GF-D8 (cell line): ENCODE data around the gene MYO5C.

Experiments used
- DNase-seq: peaks from one replicate; lab custom pipeline; 2025; lab: John Stamatoyannopoulos, UW

The MYO5C gene, protein sequence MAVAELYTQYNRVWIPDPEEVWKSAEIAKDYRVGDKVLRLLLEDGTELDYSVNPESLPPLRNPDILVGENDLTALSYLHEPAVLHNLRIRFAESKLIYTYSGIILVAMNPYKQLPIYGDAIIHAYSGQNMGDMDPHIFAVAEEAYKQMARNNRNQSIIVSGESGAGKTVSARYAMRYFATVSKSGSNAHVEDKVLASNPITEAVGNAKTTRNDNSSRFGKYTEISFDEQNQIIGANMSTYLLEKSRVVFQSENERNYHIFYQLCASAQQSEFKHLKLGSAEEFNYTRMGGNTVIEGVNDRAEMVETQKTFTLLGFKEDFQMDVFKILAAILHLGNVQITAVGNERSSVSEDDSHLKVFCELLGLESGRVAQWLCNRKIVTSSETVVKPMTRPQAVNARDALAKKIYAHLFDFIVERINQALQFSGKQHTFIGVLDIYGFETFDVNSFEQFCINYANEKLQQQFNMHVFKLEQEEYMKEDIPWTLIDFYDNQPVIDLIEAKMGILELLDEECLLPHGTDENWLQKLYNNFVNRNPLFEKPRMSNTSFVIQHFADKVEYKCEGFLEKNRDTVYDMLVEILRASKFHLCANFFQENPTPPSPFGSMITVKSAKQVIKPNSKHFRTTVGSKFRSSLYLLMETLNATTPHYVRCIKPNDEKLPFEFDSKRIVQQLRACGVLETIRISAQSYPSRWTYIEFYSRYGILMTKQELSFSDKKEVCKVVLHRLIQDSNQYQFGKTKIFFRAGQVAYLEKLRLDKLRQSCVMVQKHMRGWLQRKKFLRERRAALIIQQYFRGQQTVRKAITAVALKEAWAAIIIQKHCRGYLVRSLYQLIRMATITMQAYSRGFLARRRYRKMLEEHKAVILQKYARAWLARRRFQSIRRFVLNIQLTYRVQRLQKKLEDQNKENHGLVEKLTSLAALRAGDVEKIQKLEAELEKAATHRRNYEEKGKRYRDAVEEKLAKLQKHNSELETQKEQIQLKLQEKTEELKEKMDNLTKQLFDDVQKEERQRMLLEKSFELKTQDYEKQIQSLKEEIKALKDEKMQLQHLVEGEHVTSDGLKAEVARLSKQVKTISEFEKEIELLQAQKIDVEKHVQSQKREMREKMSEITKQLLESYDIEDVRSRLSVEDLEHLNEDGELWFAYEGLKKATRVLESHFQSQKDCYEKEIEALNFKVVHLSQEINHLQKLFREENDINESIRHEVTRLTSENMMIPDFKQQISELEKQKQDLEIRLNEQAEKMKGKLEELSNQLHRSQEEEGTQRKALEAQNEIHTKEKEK (N-terminal part only)

DNA sequence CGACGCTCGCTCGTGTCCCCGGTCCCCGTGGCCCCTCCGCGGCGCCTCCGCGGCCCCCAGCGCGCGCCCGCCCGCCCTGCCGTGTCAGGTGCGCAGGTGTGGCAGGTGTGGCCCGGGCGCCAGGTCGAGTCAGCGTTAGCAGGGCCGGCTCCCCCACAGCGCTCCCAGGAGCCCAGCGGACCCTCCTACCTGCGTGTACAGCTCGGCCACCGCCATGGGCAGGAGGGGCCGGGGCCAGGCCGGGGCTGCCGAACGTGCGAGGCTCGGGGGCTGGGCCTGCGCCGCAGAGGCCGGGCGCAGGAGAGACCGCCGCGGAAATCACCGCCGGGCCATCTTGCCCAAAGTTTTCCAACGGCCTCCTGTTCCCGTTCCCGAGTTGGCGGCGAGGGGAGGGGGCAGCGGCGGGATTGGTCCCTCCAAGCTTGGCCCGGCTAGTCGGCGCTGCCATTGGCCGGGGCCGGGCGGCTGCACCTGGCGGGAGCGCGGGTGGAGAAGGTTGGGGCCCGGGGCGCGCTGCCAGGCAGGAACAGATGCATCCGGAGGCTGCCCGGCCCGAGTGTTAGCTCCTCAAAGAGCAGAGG, at the start of gene MYO5C:
Gene MYO5C (minus strand): TSS at position 384 of the 581 bp plus-strand sequence. CDS start 168 bp downstream, at position 216.
- DNase-seq, result no peak

DNA sequence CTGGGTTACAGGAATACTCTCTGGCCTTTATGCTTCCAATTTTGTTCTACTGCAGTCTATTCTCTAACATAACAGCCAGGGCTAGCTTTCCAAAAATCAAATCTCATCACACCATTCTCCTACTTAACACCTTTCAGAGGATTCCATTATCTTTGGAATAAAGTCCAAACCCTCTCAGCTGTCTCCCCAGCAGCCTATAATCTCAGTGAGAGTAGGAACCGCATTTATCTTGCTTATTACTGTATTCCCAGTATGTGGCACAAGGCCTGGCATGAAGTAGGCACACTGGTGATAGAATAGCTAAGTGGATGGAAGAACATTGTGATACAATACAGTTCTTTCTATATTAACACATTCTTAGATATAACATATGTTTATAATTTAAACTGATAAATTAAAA, 49.0 kb upstream of the MYO5C start:
- no peak for DNase-seq

GRCh38 chr15:52343831-52344230, 48.2 kb upstream of the MYO5C start:
- DNase-seq, result no peak

- DNase-seq, result no peak
These were observed 44.5 kb upstream of the MYO5C start for GRCh38 chr15:52340093-52340492.

GRCh38 chr15:52338891-52339290, 43.3 kb upstream of the MYO5C start:
- DNase-seq, result no peak

- no peak for DNase-seq
These were observed 42.5 kb upstream of the MYO5C start for GRCh38 chr15:52338058-52338457.

DNA sequence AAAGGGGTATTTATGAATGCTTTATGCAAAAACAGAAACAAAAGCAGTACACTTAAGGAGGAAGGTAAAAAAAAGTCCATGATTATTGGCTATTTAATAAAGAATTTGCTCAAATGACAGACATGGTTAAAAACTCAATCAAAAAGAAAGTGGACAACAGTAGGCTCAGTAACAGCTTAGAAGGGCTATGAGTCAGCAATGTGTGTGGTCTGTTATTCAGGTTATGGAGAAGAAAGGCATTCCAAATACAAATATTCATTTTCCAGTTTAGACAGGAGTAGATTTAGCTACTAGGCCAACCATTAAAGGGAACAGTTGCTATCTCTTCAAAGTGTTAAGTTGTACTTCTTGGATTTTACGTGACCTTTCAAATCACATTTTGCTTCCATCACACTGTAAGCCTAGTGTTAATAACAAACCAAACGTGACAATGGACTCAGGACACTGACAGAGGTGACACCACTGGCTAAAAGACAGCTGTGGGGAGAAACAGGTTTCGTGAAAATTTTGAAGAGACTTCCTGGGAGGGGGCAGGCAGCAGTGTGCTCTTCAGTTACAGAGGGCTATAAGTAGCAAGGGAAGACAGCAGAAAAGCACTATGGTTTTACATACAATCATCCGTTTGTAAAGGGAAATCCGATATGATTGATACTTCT, 41.7 kb upstream of the MYO5C start:
- no peak for DNase-seq

DNA sequence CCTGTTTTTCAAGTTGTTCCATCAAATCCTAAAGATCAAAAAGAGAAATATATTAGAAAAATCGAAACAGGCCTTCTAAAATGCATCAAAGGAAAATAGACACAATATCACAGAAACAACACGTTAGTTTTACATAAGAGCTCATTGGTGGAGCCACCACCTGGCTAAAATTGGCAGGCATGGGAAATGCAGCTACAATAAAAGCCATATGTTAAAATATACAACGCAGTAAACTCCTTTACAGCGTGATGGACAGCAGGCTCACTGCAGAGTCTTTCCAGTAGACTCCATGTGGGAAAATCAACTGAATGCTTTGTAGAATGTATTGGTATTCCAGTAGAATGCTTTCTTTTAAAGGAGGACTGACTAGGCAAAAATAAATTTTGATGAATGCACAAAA, 40.9 kb upstream of the MYO5C start:
- DNase-seq, result no peak

DNA sequence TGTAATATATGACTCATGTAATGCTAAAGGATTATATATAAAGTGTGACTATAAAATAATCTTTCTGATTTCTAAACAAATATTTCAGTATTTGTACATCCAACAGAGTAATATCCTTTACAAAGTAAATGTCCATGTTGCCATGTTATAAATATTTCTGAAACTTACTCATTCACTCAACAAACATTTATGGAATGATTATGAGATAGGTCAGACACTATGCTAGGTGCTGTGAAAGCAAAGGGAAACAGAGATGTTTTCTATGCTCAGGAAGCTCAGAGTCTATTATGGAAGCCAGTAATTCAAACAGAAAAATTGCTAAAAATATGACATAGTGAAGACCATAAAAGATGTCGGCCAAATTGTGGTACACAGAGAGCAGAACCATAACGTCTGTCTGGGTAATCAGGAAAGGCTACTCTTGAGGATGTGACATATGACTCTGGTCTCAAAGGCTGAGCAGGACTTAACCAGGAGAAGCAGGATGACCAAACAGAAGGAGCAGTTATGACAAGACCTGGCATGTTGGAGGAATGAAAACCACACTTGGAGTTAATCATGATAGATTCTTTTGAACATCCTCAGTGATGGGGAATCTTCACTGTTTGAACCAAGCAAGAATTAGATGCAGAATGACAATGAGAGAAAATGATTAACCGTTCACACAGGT, 39.0 kb upstream of the MYO5C start:
- no peak for DNase-seq

GRCh38 chr15:52331490-52332240, 36.1 kb upstream of the MYO5C start:
- peak; percentile 19 for DNase-seq

DNA sequence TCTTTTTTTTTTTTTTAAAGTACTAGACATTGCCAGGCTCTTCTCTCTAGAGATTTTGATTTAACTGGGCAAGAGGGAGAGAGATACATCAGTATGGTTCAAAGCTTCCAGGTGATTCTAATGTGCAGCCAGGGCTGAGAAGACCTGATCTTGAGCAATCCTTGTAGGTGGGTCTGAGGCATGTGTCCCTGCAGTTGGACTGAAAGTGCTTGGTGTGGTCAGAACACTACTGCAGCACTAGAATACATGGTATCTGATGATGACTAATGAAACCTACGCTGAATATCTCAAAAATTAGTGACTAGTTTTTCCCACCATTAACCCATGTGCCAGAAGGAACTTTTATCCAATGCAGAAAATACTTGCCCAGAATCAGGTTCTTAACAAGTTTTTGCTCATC, 34.4 kb upstream of the MYO5C start:
- no peak for DNase-seq

GRCh38 chr15:52329150-52329549, 33.5 kb upstream of the MYO5C start:
- DNase-seq, result no peak

DNA sequence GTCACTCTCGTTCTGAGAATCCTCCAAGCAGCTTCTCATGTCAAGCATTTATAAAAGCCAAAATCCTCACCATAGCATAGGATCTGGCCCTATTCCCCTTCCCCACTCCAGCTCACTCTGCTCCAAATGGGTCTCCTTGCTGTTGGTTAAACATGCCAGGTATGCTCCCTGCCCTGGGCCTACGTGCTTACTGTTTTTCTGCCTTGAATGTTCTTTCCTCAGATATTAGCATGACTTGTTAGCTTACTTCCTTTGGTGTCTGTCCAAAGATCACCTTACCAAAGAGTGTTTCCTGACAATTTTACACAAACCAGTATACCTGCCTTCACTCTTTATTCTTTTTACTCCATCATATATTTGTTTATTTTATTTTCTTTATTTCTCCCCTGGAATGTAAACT, 33.1 kb upstream of the MYO5C start:
- DNase-seq, result no peak

DNA sequence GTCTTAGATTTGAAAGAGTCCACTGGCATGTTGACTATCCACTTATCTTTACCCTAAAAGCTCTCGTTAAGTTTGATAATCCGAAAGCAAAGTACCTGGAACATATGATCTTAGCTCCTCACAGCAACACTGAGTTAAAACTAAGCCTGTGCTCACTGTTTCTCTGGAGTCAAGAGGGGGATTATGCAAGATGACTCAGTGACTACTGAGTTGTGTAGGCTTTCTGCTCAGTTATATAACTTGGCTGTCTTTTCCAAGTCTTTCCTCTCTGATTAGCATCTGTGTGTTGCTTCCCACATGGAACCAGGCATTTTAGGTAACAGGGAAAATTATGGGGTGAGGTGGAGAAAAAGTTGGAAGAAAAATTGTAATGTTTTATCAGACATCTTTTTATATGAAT, 31.2 kb upstream of the MYO5C start:
- no peak for DNase-seq

- no peak for DNase-seq
These were observed 28.5 kb upstream of the MYO5C start for GRCh38 chr15:52324109-52324508.

- no peak for DNase-seq
These were observed 23.3 kb upstream of the MYO5C start for GRCh38 chr15:52318729-52319500.

GRCh38 chr15:52317688-52318087, 22.1 kb upstream of the MYO5C start:
- DNase-seq, result no peak

- no peak for DNase-seq
These were observed 21.4 kb upstream of the MYO5C start for GRCh38 chr15:52317022-52317421.

DNA sequence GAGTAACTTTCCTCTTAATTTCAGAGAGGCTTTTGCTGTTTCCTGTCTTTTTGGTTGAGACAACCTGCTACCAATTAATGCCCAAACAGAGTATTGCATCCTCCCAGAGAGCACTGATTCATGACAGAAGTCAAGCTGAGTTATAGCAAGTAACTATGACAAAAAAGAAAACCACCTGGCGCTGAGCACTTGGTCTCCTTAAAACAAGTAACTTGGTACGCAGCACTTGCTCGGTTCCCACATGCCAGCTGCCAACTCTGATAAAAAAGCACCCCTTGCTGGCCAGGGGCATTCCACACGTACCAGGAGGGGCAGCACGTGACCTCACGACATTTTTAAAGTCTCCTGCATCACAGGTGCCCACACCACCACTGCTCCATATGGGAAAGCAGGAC, 13.5 kb upstream of the MYO5C start:
- DNase-seq, result no peak
